ENCODE data around the gene MEGF6. TPM values are rescaled to one million over a fixed set of nuclear protein-coding genes. Genes with fewer than 3 reads are reported as not detected.

The MEGF6 gene
- total and polyA plus RNA-seq, 2 of the 8 experiments (the other 6 are each of a cell fraction or from before 2014, with no cell fraction given), result 4.1 to 14.8 TPM

DNA sequence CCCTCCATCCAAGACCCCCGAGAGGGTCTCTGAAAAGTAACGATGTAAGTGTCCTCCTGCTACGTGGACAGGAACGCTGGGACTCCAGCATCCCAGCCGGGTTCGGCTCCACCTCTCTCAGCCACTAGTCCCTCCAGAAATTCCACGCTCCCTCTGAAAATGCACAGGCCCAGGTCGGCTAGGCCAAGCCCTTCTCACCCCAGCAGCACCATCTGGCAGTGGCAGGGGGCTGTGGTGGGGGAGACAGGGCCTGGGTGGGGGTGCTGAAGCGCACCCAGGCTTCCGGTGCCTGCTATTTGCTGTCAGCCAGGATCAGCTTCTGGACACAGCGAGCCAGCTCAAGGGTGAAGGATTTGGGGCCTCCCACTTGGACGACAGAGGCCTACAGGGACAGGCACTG lies 83.5 kb downstream of the MEGF6 start:
- 94% methylated on average over 11 of the region's 12 CpGs; no CpG with 5 or more reads in 1 of the 2 experiments for WGBS, 2 experiments (ENCODE audit: extremely low coverage in 1 of 2, insufficient coverage in 1 of 2, insufficient read length in 1 of 2, insufficient replicate concordance in 2 of 2, low coverage in 1 of 2, low lambda C conversion rate in 2 of 2, missing lambda C conversion rate in 1 of 2)
- Histone ChIP-seq H3K27ac (ENCODE audit: low read depth, low read length) (no peak overlapping the region), H3K36me3 (ENCODE audit: control insufficient read depth in 2 of 4, insufficient read depth in 4 of 4, low read length in 3 of 4) (no peaks in the 10 kb centered on the region), H3K23me2 (ENCODE audit: low read depth, low read length) (peaks cover 9% of the 10 kb centered on the region), H2BK120ac (replicated peaks; ENCODE audit: low read depth, low read length) (no peak overlapping the region), H3K79me2 (ENCODE audit: control insufficient read depth in 1 of 2, insufficient read depth in 2 of 2, low read length in 2 of 2) (no peaks in the 10 kb centered on the region), H4K20me1 (replicated peaks in 1 of 2; ENCODE audit: control insufficient read depth in 1 of 2, insufficient read depth in 2 of 2, low read length in 2 of 2) (peaks cover 5 to 37% of the 10 kb centered on the region in 2 experiments), H3K18ac (ENCODE audit: extremely low read depth, low read length) (no peak overlapping the region), H3K4me2 (ENCODE audit: insufficient read depth in 1 of 2, low read depth in 2 of 2, low read length in 2 of 2) (no peak overlapping the region), H4K5ac (ENCODE audit: insufficient read length, low read depth, low read length) (no peak overlapping the region), H3K27me3 (replicated peaks in 1 of 4; ENCODE audit: control insufficient read depth in 3 of 4, extremely low read depth in 1 of 4, insufficient read depth in 3 of 4, low read length in 3 of 4) (peaks cover 0 to 29% (median 26%) of the 10 kb centered on the region in 4 experiments; a peak in 6 of 7 replicates), H3K14ac (ENCODE audit: insufficient read length) (no peak overlapping the region), H2AK5ac (ENCODE audit: low read depth, low read length) (no peak overlapping the region), H3K4ac (replicated peaks; ENCODE audit: insufficient read length, low read depth, low read length) (no peak overlapping the region), H3K56ac (replicated peaks; ENCODE audit: insufficient read length, low read depth, low read length) (no peak overlapping the region), H4K8ac (ENCODE audit: extremely low read depth, insufficient read depth, low read length) (no peak overlapping the region), H4K91ac (replicated peaks; ENCODE audit: insufficient read length, low read length) (no peak overlapping the region), H3K4me3 (ENCODE audit: extremely low read depth in 1 of 4, insufficient read depth in 2 of 4, low read depth in 3 of 4, low read length in 4 of 4) (no peak overlapping the region), H2BK5ac (ENCODE audit: low read depth, low read length) (no peak overlapping the region), H3K23ac (ENCODE audit: insufficient read length) (no peak overlapping the region), H3K79me1 (ENCODE audit: low read depth, low read length) (no peaks in the 10 kb centered on the region), H3K9me3 (ENCODE audit: insufficient read depth in 2 of 2, low read depth in 1 of 2, low read length in 1 of 2) (no peaks in the 10 kb centered on the region), H2BK12ac (ENCODE audit: low read depth, low read length) (no peak overlapping the region), H3K4me1 (replicated peaks in 1 of 4; ENCODE audit: control insufficient read depth in 3 of 4, insufficient read depth in 4 of 4, low read length in 3 of 4) (peaks cover 0 to 13% (median 8%) of the 10 kb centered on the region in 4 experiments; a peak in 6 of 7 replicates), H2AFZ (ENCODE audit: low read length) (no peak overlapping the region), H2BK20ac (ENCODE audit: low read length) (no peak overlapping the region), H3K9ac (replicated peaks in 1 of 4; ENCODE audit: extremely low read depth in 1 of 4, low read depth in 3 of 4, low read length in 3 of 4) (no peak overlapping the region), H2BK15ac (ENCODE audit: low read length) (no peak overlapping the region)
- ChIA-PET CTCF (ENCODE audit: partially characterized antibody) (interaction anchor here (0.6 to 7.1 kb wide), 8 partner anchors 10 to 878 kb away, joined by 3 to 43 read pairs (median 4); no protein-coding TSS in a partner anchor), POLR2A (ENCODE audit: partially characterized antibody) (no interaction called here)
- TF ChIP-seq TEAD4 (IDR thresholded peaks at IDR 0.05; ENCODE audit: low read depth, low read length) (no peak), CHD2 (IDR thresholded peaks at IDR 0.05; ENCODE audit: low read length) (no peak), RFX5 (IDR thresholded peaks at IDR 0.05; ENCODE audit: borderline replicate concordance, low read depth, low read length) (no peak), SIRT6 (IDR thresholded peaks at IDR 0.05; ENCODE audit: low read length) (no peak)
- DNase-seq (ENCODE audit: low read depth in 1 of 2, low spot score in 2 of 2) (no peak), FAIRE-seq (no peak)

Measured in H1 (cell line).